T1000 (cell line): ENCODE data around the gene GRM5.
"Not testable (repeated sequence)": the region's sequence is repeated elsewhere in the genome, so short reads cannot be mapped to it uniquely, and the experiment has no call there.

Source experiments
- DNase-seq: peaks from one replicate; lab custom pipeline; 2025; ENCODE audit warnings: mixed read lengths; lab: John Stamatoyannopoulos, UW

The GRM5 gene

GRCh38 chr11:88538098-88538497, 527.7 kb downstream of the GRM5 start:
- no peak for DNase-seq

- DNase-seq: no peak
Measured at GRCh38 chr11:88537613-88538012, 528.2 kb downstream of the GRM5 start.

GRCh38 chr11:88536616-88537265, 529.0 kb downstream of the GRM5 start:
- no peak for DNase-seq

- no peak for DNase-seq
Measured at GRCh38 chr11:88535916-88536547, 529.8 kb downstream of the GRM5 start.

GRCh38 chr11:88535266-88535665, 530.5 kb downstream of the GRM5 start:
- no peak for DNase-seq

- DNase-seq: not testable (repeated sequence)
Measured at GRCh38 chr11:88534706-88535105, 531.1 kb downstream of the GRM5 start.

GRCh38 chr11:88534185-88534584, 531.6 kb downstream of the GRM5 start:
- no peak for DNase-seq

GRCh38 chr11:88533001-88533400, 532.8 kb downstream of the GRM5 start:
- DNase-seq: no peak

- no peak for DNase-seq
Measured at GRCh38 chr11:88531831-88532230, 534.0 kb downstream of the GRM5 start.

GRCh38 chr11:88529426-88529825, 536.4 kb downstream of the GRM5 start:
- no peak for DNase-seq

GRCh38 chr11:88523386-88524071, 542.3 kb downstream of the GRM5 start:
- DNase-seq: no peak

GRCh38 chr11:88522624-88523385, 543.0 kb downstream of the GRM5 start:
- no peak for DNase-seq

GRCh38 chr11:88521799-88522201, 544.0 kb downstream of the GRM5 start:
- no peak for DNase-seq

GRCh38 chr11:88521399-88521798, 544.4 kb downstream of the GRM5 start:
- no peak for DNase-seq

GRCh38 chr11:88520391-88520790, 545.4 kb downstream of the GRM5 start:
- no peak for DNase-seq

- DNase-seq: no peak
Measured at GRCh38 chr11:88515002-88515401, 550.8 kb downstream of the GRM5 start.

GRCh38 chr11:88511006-88511405, 554.8 kb downstream of the GRM5 start:
- no peak for DNase-seq

GRCh38 chr11:88508759-88509581, 556.8 kb downstream of the GRM5 start:
- no peak for DNase-seq

GRCh38 chr11:88508418-88508758, 557.4 kb downstream of the GRM5 start:
- no peak for DNase-seq

GRCh38 chr11:88507771-88508417, 557.9 kb downstream of the GRM5 start:
- no peak for DNase-seq

GRCh38 chr11:88501541-88501940, 564.2 kb downstream of the GRM5 start:
- DNase-seq: no peak
